Heart right ventricle (tissue), 16 donors: ENCODE measurements around the gene CDH23. TPM values are rescaled to one million over a fixed set of nuclear protein-coding genes. Genes with fewer than 3 reads are reported as not detected.

ENCODE experiments used
- ATAC-seq, 8 donors: fragments of 200-7000 bp; cut with Tn5 transposase; one replicate each; pipeline ENCODE4 v1.9.1; 2020; ENCODE audit warnings: mild to moderate bottlenecking in 8 of 8, moderate library complexity in 8 of 8, moderate number of reproducible peaks in 1 of 8
- DNase-seq, 2 donors: peaks; one replicate each; pipeline ENCODE4 v3.0.0-alpha.2; 2020
- H3K27ac ChIP-seq, 10 donors: fragments of 200-600 bp; sonication (generic) in 2 of 10; one replicate each; pipeline versions ENCODE4 v1.5.0 to v1.8.0; 2020 to 2022; ENCODE audit warnings: mild to moderate bottlenecking in 3 of 10
- H3K27me3 ChIP-seq, 7 donors: fragments of 200-600 bp; one replicate each; pipeline ENCODE4 v1.8.0; 2021 to 2022; ENCODE audit warnings: mild to moderate bottlenecking in 2 of 7
- H3K36me3 ChIP-seq, 9 donors: fragments of 200-600 bp; sonication (generic) in 1 of 9; one replicate each; pipeline versions ENCODE4 v1.5.0 to v1.8.0; 2020 to 2022; ENCODE audit warnings: mild to moderate bottlenecking in 2 of 9
- H3K4me1 ChIP-seq, 9 donors: fragments of 200-600 bp; sonication (generic) in 1 of 9; one replicate each; pipeline versions ENCODE4 v1.5.0 to v1.8.0; 2020 to 2022; ENCODE audit warnings: mild to moderate bottlenecking in 4 of 9
- H3K4me3 ChIP-seq, 10 donors: fragments of 200-600 bp; sonication (generic) in 2 of 10; one replicate each; pipeline versions ENCODE4 v1.5.0 to v1.8.0; 2020 to 2022; ENCODE audit warnings: mild to moderate bottlenecking in 7 of 10, moderate library complexity in 2 of 10
- H3K9me3 ChIP-seq, 11 donors: fragments of 200-600 bp in 10 of 11; sonication (generic) in 2 of 11; one replicate each; pipeline versions ENCODE4 v1.5.0 to v1.8.0; 2013 to 2022; ENCODE audit warnings: mild to moderate bottlenecking in 2 of 11, control low read depth in 1 of 11, moderate library complexity in 1 of 11
- WGBS, 2 donors: extraction: QIAGEN DNeasy Blood & Tissue Kit; methylation state at CpG; one replicate each; pipeline ENCODE4 v1.1.7; 2013; ENCODE audit warnings: inconsistent platforms in 1 of 2; 5-methylcytosine and 5-hydroxymethylcytosine counted together
- intact Hi-C, 10 donors: fragments of 100-400 bp; cut with DNase I; formaldehyde crosslinking; loops; one replicate each; pipeline versions ENCODE4 v1.11.1 to v1.14.2; 2022
- polyA plus RNA-seq, 2 donors: library from polyadenylated mRNA; stranded (reverse); fragments of 200-250 nt; gene quantifications; one replicate each; pipeline ENCODE4 v1.2.3, GENCODE V29; 2013
- total RNA-seq, 10 donors: library from RNA; stranded (reverse); fragmentation: NEBNext Ultra II Directional in 3 of 10; extraction: Animal tissue kit (Norgen Biotek cat#: 25700) in 3 of 10; gene quantifications; one replicate each; pipeline versions ENCODE4 v1.2.1 to v1.2.4, GENCODE V29; 2021 to 2023
- TF ChIP-seq, protein P1 (sequence below), 9 donors: fragments of 200-600 bp; sonication (generic) in 2 of 9; IDR thresholded peaks; one replicate each; pipeline versions ENCODE4 v1.5.0 to v1.8.0; 2021 to 2022; ENCODE audit warnings: antibody characterized with exemption in 9 of 9, mild to moderate bottlenecking in 5 of 9, moderate library complexity in 1 of 9
- donor health status: Arrhythmogenic right ventricular cardiomyopathy.
- donor health status: ischemic (EF 13 %, LVEDD 7.1; RV severe dilation, severe dysfunction).
- donor health status: healthy with polysubstance abuse.
- donor health status: DM: no; HTN: yes; CAD: no.
- donor health status: DM: no; HTN: no; CAD: no.
- donor health status: ischemic (EF 25% LVEDD 6.9; RV normal size, moderate dysfunction).
- donor health status: ischemic (EF 25% LVEDD 5.7; RV mildly dilated, moderate dysfunction).
- donor health status: healthy.
- donor health status: DM: yes; HTN: yes; CAD: no.
- donor health status: Ischemic cardiomyopathy.
- donor health status: ischemic (EF 35%, LVEDD 5.7; RV mildly dilated, moderate dysfunction).
- donor health status: nonischemic (EF 11% LVEDD 7.7; RV severe dilation, severe dysfunction).
- donor health status: DM: yes; HTN: yes; CAD: no.
- donor health status: PGD.
- donor health status: ischemic (EF 29% LVEDD 5.4; RV normal size, mild dysfunction).
- donor health status: nonischemic (EF 23%, LVEDD 6.1; RV moderate dilation, normal function).

Gene CDH23
- total and polyA plus RNA-seq, 12 donors = 1.1 to 7.7 (median 4.6) TPM

DNA sequence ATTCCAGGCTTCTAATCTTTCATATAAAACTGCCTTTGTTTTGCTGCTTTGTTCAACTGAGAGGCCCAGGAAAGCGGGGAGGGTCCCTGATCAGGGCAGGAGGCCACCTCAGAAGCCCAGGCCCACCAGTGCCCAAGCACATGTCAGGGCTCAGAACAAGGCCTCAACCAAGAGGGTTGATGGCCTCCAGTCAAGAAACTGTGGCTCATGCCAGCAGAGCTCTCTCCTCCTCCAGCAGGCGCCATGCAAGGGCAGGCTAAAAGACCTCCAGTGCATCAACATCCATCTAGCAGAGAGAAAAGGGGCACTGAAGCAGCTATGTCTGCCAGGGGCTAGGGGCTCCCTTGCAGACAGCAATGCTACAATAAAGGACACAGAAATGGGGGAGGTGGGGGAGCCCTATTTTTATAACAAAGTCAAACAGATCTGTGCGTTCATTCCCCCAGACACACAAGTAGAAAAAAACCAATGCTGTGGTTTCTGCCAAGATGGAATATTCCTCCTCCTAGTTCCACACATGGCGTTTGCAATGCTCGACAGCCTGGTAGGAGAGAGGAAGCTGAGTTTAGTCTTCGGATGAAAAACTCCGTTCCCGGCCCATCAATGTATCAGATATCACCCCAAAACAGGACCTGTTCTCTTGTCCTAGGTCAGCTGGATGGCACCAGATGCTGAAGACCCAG, 420.4 kb downstream of the CDH23 start:
- 73 to 82% methylated on average over 8 of the region's 8 CpGs for WGBS, 2 donors
- no peak for DNase-seq
- intact Hi-C loops = loop anchor here in 6 of 10 donors (5.0 to 10.0 kb wide), 3 partner anchors 45 to 502 kb away; partner anchors contain the start of genes SLC29A3 (in 3 of the 6) and VSIR (in 1 of the 6)
- TF ChIP-seq, protein P1, sequence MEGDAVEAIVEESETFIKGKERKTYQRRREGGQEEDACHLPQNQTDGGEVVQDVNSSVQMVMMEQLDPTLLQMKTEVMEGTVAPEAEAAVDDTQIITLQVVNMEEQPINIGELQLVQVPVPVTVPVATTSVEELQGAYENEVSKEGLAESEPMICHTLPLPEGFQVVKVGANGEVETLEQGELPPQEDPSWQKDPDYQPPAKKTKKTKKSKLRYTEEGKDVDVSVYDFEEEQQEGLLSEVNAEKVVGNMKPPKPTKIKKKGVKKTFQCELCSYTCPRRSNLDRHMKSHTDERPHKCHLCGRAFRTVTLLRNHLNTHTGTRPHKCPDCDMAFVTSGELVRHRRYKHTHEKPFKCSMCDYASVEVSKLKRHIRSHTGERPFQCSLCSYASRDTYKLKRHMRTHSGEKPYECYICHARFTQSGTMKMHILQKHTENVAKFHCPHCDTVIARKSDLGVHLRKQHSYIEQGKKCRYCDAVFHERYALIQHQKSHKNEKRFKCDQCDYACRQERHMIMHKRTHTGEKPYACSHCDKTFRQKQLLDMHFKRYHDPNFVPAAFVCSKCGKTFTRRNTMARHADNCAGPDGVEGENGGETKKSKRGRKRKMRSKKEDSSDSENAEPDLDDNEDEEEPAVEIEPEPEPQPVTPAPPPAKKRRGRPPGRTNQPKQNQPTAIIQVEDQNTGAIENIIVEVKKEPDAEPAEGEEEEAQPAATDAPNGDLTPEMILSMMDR (IDR thresholded peaks at IDR 0.05) = no peak
- ATAC-seq = no peak
- peak overlapping the region; percentile 29 to 86 (median 68) for H3K27ac ChIP-seq
- no peak overlapping the region for H3K4me3 ChIP-seq
- H3K36me3 ChIP-seq = peaks cover 0 to 89% (median 57%) of the 10 kb centered on the region in 9 donors
- peaks cover 16 to 51% (median 39%) of the 10 kb centered on the region in 9 donors for H3K4me1 ChIP-seq
- H3K27me3 ChIP-seq = no peaks in the 10 kb centered on the region
- H3K9me3 ChIP-seq = no peaks in the 10 kb centered on the region

DNA sequence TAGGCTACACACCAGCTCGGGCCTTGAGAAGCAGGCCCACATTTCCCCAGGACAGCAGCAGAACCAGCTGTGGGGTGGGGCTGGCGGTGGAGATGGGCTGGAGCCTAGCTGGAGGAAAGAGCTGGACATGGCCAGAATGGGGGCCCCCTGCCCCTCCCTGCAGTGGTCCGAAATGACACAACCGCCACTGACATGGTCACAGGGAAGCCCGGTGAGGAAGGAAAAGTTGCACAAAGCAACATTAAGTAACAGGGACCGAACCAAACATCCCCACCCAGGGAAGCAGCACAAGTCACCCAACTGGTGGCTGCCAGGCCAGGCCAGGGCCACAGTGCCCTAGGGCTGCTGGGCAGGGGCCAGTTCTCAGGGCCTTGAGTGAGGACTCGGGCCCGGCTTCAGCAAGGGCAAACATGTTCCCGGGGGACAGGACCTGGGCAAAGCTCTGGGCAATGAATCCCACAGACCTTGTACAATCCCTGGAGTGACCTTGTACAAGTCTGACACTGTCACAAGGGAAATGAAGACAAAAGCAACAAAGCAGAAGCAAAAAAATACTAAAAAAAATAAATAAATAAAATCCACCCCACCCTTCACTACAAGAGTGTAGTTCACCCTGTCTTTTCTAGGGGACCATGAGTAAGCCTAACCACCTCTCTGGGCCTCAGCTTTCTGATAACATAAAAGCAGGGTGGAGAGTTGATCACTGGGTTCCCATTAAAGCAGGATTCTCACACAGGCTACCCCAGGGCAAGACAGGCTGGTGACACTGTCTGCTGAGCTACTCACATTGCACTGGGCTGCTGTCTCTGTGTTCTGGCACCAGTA, 421.3 kb downstream of the CDH23 start:
- peak; percentile 40 to 83 (median 60) for ATAC-seq
- Histone ChIP-seq H3K27me3 (no peaks in the 10 kb centered on the region), H3K27ac (peak overlapping the region; percentile 56 to 86 (median 72)), H3K4me3 (no peak overlapping the region), H3K9me3 (no peaks in the 10 kb centered on the region), H3K4me1 (peaks cover 16 to 52% (median 34%) of the 10 kb centered on the region in 9 donors), H3K36me3 (peaks cover 0 to 99% (median 62%) of the 10 kb centered on the region in 9 donors)
- TF ChIP-seq, protein P1 (IDR thresholded peaks at IDR 0.05) = no peak
- peak; percentile 43 to 73 for DNase-seq
- intact Hi-C loops = loop anchor here in 6 of 10 donors (5.0 to 10.0 kb wide), 3 partner anchors 46 to 503 kb away; partner anchors contain the start of genes SLC29A3 (in 3 of the 6) and VSIR (in 1 of the 6)
- WGBS, 2 donors = 45 to 47% methylated on average over 9 of the region's 9 CpGs

DNA sequence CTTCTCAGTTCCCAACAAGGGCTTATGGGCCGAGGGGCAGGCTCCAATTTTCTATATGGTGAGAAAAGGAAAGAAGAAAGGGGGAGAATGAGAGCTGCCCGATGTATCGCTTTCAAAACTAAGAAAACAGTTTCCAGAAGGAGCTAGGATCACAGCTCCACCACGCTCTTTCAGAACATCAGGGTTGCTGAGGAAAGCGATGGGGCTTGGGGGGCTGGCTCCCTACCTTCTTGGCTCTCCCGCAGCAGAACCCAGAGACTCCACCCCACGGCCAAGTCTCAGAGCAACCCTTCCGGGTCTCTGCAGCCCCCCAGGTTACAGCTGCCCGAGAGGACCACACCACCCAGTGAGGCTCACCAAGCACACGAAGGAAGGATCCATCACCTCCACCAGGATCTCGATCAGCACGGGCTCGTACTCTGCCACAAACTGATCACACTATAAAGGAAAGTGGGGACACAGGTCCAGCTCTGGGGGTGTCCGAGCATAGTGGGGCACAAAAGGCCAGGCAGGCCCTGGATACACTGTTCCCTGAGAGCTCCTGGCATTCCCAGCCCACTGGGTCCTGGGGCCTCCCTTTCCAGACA, 422.0 kb downstream of the CDH23 start:
- DNase-seq = no peak

More for the DNA sequence above, 422.0 kb downstream of the CDH23 start:
- Histone ChIP-seq H3K36me3 (peaks cover 0 to 99% (median 62%) of the 10 kb centered on the region in 9 donors), H3K4me3 (no peak overlapping the region), H3K27me3 (no peaks in the 10 kb centered on the region), H3K9me3 (no peaks in the 10 kb centered on the region), H3K27ac (peak overlapping the region; percentile 56 to 86 (median 72)), H3K4me1 (peaks cover 16 to 56% (median 30%) of the 10 kb centered on the region in 9 donors)
- intact Hi-C loops = loop anchor here in 6 of 10 donors (5.0 to 10.0 kb wide), 3 partner anchors 46 to 504 kb away; partner anchors contain the start of genes SLC29A3 (in 3 of the 6) and VSIR (in 1 of the 6)
- 88 to 92% methylated on average over 14 of the region's 14 CpGs for WGBS, 2 donors
- TF ChIP-seq, protein P1 (IDR thresholded peaks at IDR 0.05) = no peak
- ATAC-seq = no peak
